HG03565 (cell line): ENCODE results near the gene HFM1.

Experiments used
- ATAC-seq: cut with Tn5 transposase; IDR thresholded peaks from one replicate; pipeline ENCODE4 v1.9.1; 2021; ENCODE audit warnings: mild to moderate bottlenecking, moderate library complexity; ENCODE audit not compliant: unreplicated experiment

HFM1 gene

GRCh38 chr1:91278754-91279153 is 125.9 kb downstream of the HFM1 start:
- no peak for ATAC-seq

GRCh38 chr1:91273875-91274274 is 130.8 kb downstream of the HFM1 start:
- no peak for ATAC-seq

DNA sequence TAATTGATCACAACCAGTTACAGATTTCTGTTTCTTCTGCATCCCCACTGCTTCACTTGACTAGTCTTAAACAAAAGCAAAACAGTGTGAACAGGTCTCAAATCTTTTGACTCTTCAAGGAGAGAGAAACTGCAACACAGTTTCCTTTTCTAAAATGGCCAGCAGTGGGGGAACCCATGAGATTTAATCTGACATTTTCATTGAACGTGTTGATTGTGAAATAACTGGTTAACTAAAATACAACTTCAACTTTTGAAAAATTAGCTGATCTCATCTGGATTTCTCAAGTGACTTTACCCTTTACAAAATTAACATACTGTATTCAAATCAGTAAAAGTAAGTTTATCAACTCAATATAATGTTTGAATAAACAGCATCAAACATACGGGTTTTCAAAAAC is 143.0 kb downstream of the HFM1 start:
- no peak for ATAC-seq

DNA sequence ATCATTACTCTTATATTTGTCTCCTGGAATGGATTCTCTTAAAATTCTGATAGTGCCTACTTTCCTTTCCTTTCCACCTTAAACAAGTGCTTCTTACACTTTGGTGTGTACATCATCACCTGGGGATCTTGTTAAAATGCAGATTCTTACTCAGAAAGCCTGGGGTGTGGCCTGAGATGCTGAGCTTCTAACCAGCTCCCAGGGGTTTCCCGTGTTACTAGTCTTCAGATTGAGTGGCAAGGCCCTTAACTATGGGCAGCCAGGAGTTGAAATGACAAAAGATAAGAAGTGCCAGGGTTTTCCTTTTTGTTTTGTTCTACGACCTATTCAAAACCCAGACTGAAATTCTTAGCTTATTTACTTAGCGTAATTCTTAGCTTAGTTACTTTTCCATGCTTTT is 159.2 kb downstream of the HFM1 start:
- no peak for ATAC-seq

DNA sequence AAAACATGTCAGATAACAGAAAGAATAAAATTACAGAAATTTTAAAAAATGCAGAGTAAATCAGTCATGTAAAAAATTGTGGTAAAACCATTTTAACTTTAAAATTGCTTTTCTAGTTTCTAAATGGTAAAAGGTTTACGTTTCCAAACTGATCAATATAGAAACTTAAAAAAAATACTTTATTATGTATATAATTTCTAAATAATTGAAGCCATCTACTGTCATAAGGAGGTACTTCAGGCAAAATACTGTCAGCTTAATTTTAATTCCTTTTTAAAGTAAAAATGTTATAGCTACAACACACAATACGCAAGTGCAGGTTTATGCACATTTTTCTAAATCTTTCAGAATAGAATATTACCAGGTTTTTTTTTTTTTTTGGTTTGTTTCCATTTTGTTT is 159.9 kb downstream of the HFM1 start:
- no peak for ATAC-seq

DNA sequence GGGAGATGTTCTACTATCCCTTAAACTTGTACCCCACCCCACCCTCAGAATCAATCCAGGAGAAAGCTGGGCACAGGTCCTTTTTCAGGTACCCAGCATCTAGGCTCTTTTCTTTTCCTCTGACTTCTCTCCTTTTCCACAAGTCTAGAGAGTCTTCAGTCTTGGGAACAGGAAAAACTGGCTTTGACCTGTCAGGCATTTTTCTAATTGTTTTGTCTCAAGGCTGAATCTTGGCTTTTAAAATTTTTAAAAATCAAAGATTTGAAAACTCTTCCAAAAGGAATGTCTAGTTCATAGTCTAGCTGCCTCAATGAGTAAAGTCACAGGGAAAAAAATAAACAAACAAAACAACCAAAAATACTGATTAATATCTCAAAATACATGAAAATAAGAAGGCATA is 161.5 kb downstream of the HFM1 start:
- no peak for ATAC-seq

DNA sequence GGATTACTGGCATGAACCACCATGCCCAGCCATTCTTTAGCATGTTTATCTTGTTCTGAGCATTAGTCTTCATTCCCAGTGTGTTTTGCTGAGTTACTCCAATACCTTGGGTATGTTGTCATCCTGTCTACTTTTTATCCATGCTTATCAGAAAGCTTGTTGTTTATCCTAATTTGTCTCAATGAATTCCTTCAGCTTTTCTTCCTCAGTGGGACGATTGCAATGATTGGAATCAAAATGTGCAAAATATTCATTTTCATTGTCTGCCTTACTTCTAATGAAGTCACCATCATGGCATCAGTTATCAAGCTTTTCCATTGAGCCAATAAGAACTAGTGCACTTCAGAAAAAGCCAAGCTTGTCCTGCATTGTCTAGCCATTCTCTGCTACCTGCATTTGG is 170.5 kb downstream of the HFM1 start:
- no peak for ATAC-seq

DNA sequence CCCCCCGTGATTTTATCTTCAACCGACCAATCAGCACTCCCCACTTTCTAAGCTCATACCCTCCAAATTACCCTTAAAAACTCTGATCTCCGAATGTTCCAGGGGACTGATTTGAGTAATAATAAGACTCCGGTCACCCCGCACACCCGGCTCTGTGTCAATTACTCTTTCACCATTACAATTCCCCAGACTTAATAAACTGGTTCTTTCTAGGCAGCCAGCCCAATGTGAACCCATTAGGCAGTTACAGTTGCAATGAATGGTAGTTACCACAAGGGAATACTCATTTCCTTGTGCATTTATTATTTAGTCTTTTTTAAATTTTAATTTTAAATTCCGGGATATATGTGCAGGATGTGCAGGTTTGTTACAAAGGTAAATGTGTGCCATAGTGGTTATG is 177.9 kb downstream of the HFM1 start:
- no peak for ATAC-seq

DNA sequence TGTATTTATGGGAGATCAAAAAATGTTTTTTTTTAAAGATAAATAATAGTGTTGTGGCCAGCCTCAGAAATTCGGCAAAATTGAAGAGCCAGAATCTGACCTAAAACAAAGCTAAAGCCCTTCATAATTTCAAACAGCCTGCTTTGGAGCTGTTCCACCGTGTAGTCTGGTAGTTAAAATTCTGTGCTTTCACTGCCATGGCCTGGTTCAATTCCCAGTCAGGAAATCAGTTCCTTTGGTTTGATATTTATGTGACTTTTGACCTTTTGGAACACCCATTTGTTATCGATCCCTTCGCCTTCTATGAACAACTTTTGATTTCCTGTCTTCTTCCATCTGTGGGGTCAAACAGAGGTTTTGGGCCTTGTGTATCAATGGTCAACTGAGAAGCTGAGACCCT is 179.8 kb downstream of the HFM1 start:
- no peak for ATAC-seq

GRCh38 chr1:91221017-91221416 is 183.6 kb downstream of the HFM1 start:
- ATAC-seq = no peak

DNA sequence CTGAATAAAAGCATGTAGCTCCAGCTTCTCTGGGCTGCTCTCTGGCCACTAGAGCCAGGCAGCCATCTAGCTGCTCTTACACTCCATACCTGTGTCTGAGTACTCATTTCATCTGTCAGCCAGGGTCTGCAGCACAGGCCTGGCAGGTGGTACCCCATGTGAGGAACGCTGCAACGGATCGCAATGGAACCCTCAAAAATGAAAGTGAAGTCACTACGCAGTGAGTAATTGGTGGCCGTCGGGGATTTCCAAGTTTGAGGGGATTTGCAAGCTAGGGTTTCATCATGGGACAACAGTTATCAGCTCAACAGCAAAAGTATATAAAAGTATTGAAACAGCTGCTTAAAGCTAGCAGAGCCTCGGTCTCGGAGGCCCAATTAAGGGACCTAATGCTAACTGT is 186.7 kb downstream of the HFM1 start:
- no peak for ATAC-seq
